HFFc6 (cell line): ENCODE measurements around the gene ELL2. TPM values are rescaled to one million over a fixed set of nuclear protein-coding genes. Genes with fewer than 3 reads are reported as not detected.

Experiments
- DNase-seq: peaks from one replicate; pipeline ENCODE4 v3.0.0-alpha.2; 2018
- H3K27ac Mint-ChIP-seq: 2 replicates; pipeline ENCODE4 v1.8.0; 2020; ENCODE audit warnings: mild to moderate bottlenecking, mixed read lengths
- H3K27me3 Mint-ChIP-seq: 2 replicates; pipeline ENCODE4 v1.8.0; 2021; ENCODE audit warnings: mild to moderate bottlenecking, moderate library complexity, mixed read lengths; ENCODE audit not compliant: insufficient read depth
- H3K36me3 Mint-ChIP-seq: 2 replicates; pipeline ENCODE4 v1.8.0; 2021; ENCODE audit warnings: low read depth, mixed read lengths
- H3K4me1 Mint-ChIP-seq: 2 replicates; pipeline ENCODE4 v1.8.0; 2020; ENCODE audit warnings: low read depth, mixed read lengths
- H3K4me3 Mint-ChIP-seq: 2 replicates; pipeline ENCODE4 v1.8.0; 2020; ENCODE audit warnings: mild to moderate bottlenecking, moderate library complexity, mixed read lengths
- H3K9me3 Mint-ChIP-seq: 2 replicates; pipeline ENCODE4 v1.8.0; 2020; ENCODE audit warnings: mild to moderate bottlenecking, mixed read lengths
- CTCF ChIP-seq: fragments of 200-600 bp; sonication (generic); IDR thresholded peaks from 2 replicates; pipeline ENCODE4 v1.5.0; 2021; ENCODE audit warnings: antibody characterized with exemption, mild to moderate bottlenecking
- total RNA-seq, 6 experiments: library from RNA; stranded (reverse); fragmentation: NEBNext Ultra II Directional; extraction: Animal tissue kit (Norgen Biotek cat#: 25700); gene quantifications; 2 replicates in 1 of 6; 3 replicates in 5 of 6; pipeline ENCODE4 v1.2.3, GENCODE V29; 2021

ELL2 gene
- total RNA-seq, 6 experiments from 2014 or later = 346 to 505 (median 380) TPM

GRCh38 chr5:95995962-95996489 lies 34.4 kb upstream of the ELL2 start:
- Mint-ChIP-seq H3K4me1 (peaks cover 35% of the 10 kb centered on the region), H3K36me3 (peaks cover 4% of the 10 kb centered on the region; the same call in 1 of the 2 replicates), H3K4me3 (no peak overlapping the region), H3K27me3 (no peaks in the 10 kb centered on the region), H3K27ac (no peak overlapping the region), H3K9me3 (no peaks in the 10 kb centered on the region)
- no peak for DNase-seq
- TF ChIP-seq CTCF = no peak

DNA sequence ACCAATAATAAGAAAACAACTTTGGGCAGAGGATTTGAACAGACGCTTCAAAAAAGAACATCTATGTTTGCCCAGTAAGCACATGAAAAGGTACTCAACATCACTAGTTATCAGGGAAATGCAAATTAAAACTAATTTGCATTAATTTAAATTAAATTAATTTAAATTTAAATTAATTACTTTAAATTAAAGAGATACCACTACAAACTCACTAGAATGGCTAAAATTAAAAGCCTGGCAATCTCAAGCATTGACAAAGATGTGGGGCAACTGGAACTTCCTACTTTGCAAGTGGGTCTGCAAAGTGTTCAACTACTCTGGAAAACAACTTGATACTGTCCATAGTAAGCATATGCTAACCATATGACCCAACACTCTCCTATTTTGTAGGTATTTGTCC lies 32.1 kb upstream of the ELL2 start:
- H3K27ac Mint-ChIP-seq = no peak overlapping the region
- TF ChIP-seq CTCF = no peak
- no peak for DNase-seq
- H3K4me3 Mint-ChIP-seq = no peak overlapping the region
- H3K4me1 Mint-ChIP-seq = peaks cover 27% of the 10 kb centered on the region
- no peaks in the 10 kb centered on the region for H3K27me3 Mint-ChIP-seq
- peaks cover 4% of the 10 kb centered on the region; the same call in 1 of the 2 replicates for H3K36me3 Mint-ChIP-seq
- no peaks in the 10 kb centered on the region for H3K9me3 Mint-ChIP-seq

GRCh38 chr5:95993266-95993665 lies 31.6 kb upstream of the ELL2 start:
- DNase-seq = no peak
- no peak overlapping the region for H3K4me3 Mint-ChIP-seq
- no peak overlapping the region for H3K27ac Mint-ChIP-seq
- H3K9me3 Mint-ChIP-seq = no peaks in the 10 kb centered on the region
- peaks cover 1% of the 10 kb centered on the region; the same call in 1 of the 2 replicates for H3K36me3 Mint-ChIP-seq
- no peak for TF ChIP-seq CTCF
- peaks cover 27% of the 10 kb centered on the region for H3K4me1 Mint-ChIP-seq
- no peaks in the 10 kb centered on the region for H3K27me3 Mint-ChIP-seq

GRCh38 chr5:95989283-95990048 lies 27.8 kb upstream of the ELL2 start:
- no peak for TF ChIP-seq CTCF
- H3K27ac Mint-ChIP-seq = no peak overlapping the region
- H3K9me3 Mint-ChIP-seq = no peaks in the 10 kb centered on the region
- H3K4me3 Mint-ChIP-seq = no peak overlapping the region
- DNase-seq = no peak
- H3K27me3 Mint-ChIP-seq = no peaks in the 10 kb centered on the region
- no peaks in the 10 kb centered on the region for H3K36me3 Mint-ChIP-seq
- H3K4me1 Mint-ChIP-seq = peaks cover 37% of the 10 kb centered on the region

GRCh38 chr5:95988877-95989276 lies 27.2 kb upstream of the ELL2 start:
- TF ChIP-seq CTCF = no peak
- H3K4me3 Mint-ChIP-seq = no peak overlapping the region
- no peaks in the 10 kb centered on the region for H3K9me3 Mint-ChIP-seq
- no peak overlapping the region for H3K27ac Mint-ChIP-seq
- no peak for DNase-seq
- H3K27me3 Mint-ChIP-seq = no peaks in the 10 kb centered on the region
- peaks cover 40% of the 10 kb centered on the region for H3K4me1 Mint-ChIP-seq
- H3K36me3 Mint-ChIP-seq = no peaks in the 10 kb centered on the region
